Measurements from ENCODE around the gene LGALSL. TPM values are rescaled to one million over a fixed set of nuclear protein-coding genes. Genes with fewer than 3 reads are reported as not detected.

The LGALSL gene
- polyA plus RNA-seq, 1 of the 3 experiments (the other 2 are of a cell fraction): 6.5 TPM

DNA sequence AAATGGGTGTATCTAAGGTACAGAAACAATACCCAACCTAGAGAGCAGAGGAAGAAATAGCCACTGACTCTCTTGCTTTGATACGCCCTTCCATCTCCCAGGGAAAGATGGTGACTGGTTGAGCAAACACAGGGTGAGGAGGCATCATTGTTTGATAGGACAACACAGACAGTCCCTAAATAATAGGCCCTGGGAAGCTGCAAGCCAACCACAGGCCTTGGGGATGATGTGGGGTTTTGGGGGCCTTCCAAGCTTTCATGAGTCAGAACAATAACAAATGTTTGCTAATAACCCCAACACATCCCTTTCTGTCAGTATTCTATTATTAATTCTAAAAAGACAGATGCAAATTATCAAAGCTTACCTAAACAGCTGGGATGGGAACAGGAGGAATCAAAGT is 9.8 kb downstream of the LGALSL start:
- Histone ChIP-seq H3K27ac (ENCODE audit: low read depth in 2 of 2, low read length in 1 of 2) (no peak overlapping the region), H3K27me3 (ENCODE audit: insufficient read depth) (0 out of 2 replicates have a peak, but pooled peaks cover under 1% of the 10 kb centered on the region), H4K20me1 (ENCODE audit: insufficient read depth) (no peaks in the 10 kb centered on the region), H3K79me2 (ENCODE audit: insufficient read depth) (no peaks in the 10 kb centered on the region), H3K4me3 (ENCODE audit: low read depth in 2 of 2, low read length in 1 of 2) (no peak overlapping the region), H3K9ac (no peak overlapping the region), H3K4me1 (ENCODE audit: control insufficient read depth in 1 of 2, insufficient read depth in 2 of 2, low read depth in 1 of 2, low read length in 1 of 2) (peaks cover 0 to 5% of the 10 kb centered on the region in 2 experiments; a peak in 1 of 4 replicates), H3K36me3 (replicated peaks in 1 of 2; ENCODE audit: control insufficient read depth in 1 of 2, insufficient read depth in 2 of 2, low read length in 1 of 2) (peaks cover 0 to 10% of the 10 kb centered on the region in 2 experiments), H2AFZ (ENCODE audit: low read depth) (no peak overlapping the region), H3K9me2 (no peaks in the 10 kb centered on the region), H3K9me3 (no peaks in the 10 kb centered on the region), H3F3A (replicated peaks; ENCODE audit: insufficient read depth) (no peaks in the 10 kb centered on the region), H3K4me2 (no peak overlapping the region)
- DNase-seq: no peak
- TF ChIP-seq FOSL2 (IDR thresholded peaks at IDR 0.05; ENCODE audit: borderline replicate concordance, low read depth): no peak
- TF ChIP-seq, protein P1, sequence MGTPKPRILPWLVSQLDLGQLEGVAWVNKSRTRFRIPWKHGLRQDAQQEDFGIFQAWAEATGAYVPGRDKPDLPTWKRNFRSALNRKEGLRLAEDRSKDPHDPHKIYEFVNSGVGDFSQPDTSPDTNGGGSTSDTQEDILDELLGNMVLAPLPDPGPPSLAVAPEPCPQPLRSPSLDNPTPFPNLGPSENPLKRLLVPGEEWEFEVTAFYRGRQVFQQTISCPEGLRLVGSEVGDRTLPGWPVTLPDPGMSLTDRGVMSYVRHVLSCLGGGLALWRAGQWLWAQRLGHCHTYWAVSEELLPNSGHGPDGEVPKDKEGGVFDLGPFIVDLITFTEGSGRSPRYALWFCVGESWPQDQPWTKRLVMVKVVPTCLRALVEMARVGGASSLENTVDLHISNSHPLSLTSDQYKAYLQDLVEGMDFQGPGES (IDR thresholded peaks at IDR 0.05; ENCODE audit: low read depth, low read length): no peak
- no peak for TF ChIP-seq GATA2 (CRISPR knock-in tag; IDR thresholded peaks at IDR 0.05)
- no peak for TF ChIP-seq RAD21 (IDR thresholded peaks at IDR 0.05; ENCODE audit: low read length)
- TF ChIP-seq SIN3A (IDR thresholded peaks at IDR 0.05; ENCODE audit: borderline replicate concordance, low read depth, low read length): no peak
- TF ChIP-seq POLR2AphosphoS5 (IDR thresholded peaks at IDR 0.05; ENCODE audit: low read depth, low read length): no peak
- TF ChIP-seq GABPA (IDR thresholded peaks at IDR 0.05; ENCODE audit: low read depth): no peak
- TF ChIP-seq EZH2phosphoT487 (IDR thresholded peaks at IDR 0.05; ENCODE audit: borderline replicate concordance, low read depth): no peak
- no peak for TF ChIP-seq SMC3 (IDR thresholded peaks at IDR 0.05; ENCODE audit: low read depth, low read length)
- TF ChIP-seq YY1 (IDR thresholded peaks at IDR 0.05; ENCODE audit: low read depth): no peak
- TF ChIP-seq CHD2 (IDR thresholded peaks at IDR 0.05; ENCODE audit: low read length, partially characterized antibody): no peak
- TF ChIP-seq NFIC (IDR thresholded peaks at IDR 0.05; ENCODE audit: borderline replicate concordance): no peak
- TF ChIP-seq EP300 (IDR thresholded peaks at IDR 0.05; ENCODE audit: borderline replicate concordance in 1 of 2, low read depth in 1 of 2, low read length in 1 of 2): no peak
- TF ChIP-seq, protein P2, sequence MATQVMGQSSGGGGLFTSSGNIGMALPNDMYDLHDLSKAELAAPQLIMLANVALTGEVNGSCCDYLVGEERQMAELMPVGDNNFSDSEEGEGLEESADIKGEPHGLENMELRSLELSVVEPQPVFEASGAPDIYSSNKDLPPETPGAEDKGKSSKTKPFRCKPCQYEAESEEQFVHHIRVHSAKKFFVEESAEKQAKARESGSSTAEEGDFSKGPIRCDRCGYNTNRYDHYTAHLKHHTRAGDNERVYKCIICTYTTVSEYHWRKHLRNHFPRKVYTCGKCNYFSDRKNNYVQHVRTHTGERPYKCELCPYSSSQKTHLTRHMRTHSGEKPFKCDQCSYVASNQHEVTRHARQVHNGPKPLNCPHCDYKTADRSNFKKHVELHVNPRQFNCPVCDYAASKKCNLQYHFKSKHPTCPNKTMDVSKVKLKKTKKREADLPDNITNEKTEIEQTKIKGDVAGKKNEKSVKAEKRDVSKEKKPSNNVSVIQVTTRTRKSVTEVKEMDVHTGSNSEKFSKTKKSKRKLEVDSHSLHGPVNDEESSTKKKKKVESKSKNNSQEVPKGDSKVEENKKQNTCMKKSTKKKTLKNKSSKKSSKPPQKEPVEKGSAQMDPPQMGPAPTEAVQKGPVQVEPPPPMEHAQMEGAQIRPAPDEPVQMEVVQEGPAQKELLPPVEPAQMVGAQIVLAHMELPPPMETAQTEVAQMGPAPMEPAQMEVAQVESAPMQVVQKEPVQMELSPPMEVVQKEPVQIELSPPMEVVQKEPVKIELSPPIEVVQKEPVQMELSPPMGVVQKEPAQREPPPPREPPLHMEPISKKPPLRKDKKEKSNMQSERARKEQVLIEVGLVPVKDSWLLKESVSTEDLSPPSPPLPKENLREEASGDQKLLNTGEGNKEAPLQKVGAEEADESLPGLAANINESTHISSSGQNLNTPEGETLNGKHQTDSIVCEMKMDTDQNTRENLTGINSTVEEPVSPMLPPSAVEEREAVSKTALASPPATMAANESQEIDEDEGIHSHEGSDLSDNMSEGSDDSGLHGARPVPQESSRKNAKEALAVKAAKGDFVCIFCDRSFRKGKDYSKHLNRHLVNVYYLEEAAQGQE (IDR thresholded peaks at IDR 0.05; ENCODE audit: low read depth, low read length): no peak
- TF ChIP-seq JUND (IDR thresholded peaks at IDR 0.05): no peak
- TF ChIP-seq, protein P3, sequence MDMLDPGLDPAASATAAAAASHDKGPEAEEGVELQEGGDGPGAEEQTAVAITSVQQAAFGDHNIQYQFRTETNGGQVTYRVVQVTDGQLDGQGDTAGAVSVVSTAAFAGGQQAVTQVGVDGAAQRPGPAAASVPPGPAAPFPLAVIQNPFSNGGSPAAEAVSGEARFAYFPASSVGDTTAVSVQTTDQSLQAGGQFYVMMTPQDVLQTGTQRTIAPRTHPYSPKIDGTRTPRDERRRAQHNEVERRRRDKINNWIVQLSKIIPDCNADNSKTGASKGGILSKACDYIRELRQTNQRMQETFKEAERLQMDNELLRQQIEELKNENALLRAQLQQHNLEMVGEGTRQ (IDR thresholded peaks at IDR 0.05; ENCODE audit: borderline replicate concordance, low read depth, low read length): no peak
- ChIA-PET POLR2A (interaction anchor here (0.6 kb wide), 1 partner anchor 587 kb away, joined by 4 read pairs; no protein-coding TSS in a partner anchor), CTCF (no interaction called here)
- whole genome bisulfite sequencing (ENCODE audit: low lambda C conversion rate): 95% methylated on average over 1 of the region's 1 CpG
